SK-N-SH (cell line): ENCODE measurements around the gene ENTPD6. TPM values are rescaled to one million over a fixed set of nuclear protein-coding genes. Genes with fewer than 3 reads are reported as not detected.

Experiments used
- CTCF ChIA-PET: fragments of 300-600, 350-600 bp; formaldehyde crosslinking; extraction: SDS; loops from one replicate; lab custom pipeline; 2021; lab: Yijun Ruan, JAX
- POLR2A ChIA-PET: fragments of 350-600 bp; sonication (Branson Sonifier 250); formaldehyde crosslinking; extraction: SDS; loops from one replicate; lab custom pipeline; 2020; ENCODE audit warnings: antibody characterized with exemption, inconsistent platforms; lab: Yijun Ruan, JAX
- DNase-seq: peaks from one replicate; pipeline ENCODE4 v3.0.0; 2012
- H2AFZ ChIP-seq: fragments of 200-600 bp; sonication (generic); 2 replicates; pipeline ENCODE4 v1.8.1; 2016; ENCODE audit warnings: antibody characterized with exemption, mild to moderate bottlenecking, low read depth
- H3F3A ChIP-seq: fragments of 200-600 bp; sonication (generic); replicated peaks from 2 replicates; pipeline ENCODE3; 2016; ENCODE audit warnings: antibody characterized with exemption, mild to moderate bottlenecking; ENCODE audit not compliant: insufficient read depth
- H3K27ac ChIP-seq, 2 experiments: fragments of 200-500 bp in 1 of 2; fragments of 200-600 bp in 1 of 2; sonication (Bioruptor generic) in 1 of 2; sonication (generic), shearing (Covaris generic) in 1 of 2; 2 replicates each; pipeline versions ENCODE4 v1.5.1 to v1.6.1; 2014 to 2016; ENCODE audit warnings: low read depth in 2 of 2, inconsistent platforms in 1 of 2, low read length in 1 of 2, mild to moderate bottlenecking in 1 of 2, mixed read lengths in 1 of 2
- H3K27me3 ChIP-seq: fragments of 200-600 bp; sonication (generic), shearing (Covaris generic); 2 replicates; pipeline ENCODE4 v1.6.1; 2016; ENCODE audit warnings: mixed run types; ENCODE audit not compliant: insufficient read depth
- H3K36me3 ChIP-seq, 2 experiments: fragments of 200-500 bp in 1 of 2; fragments of 200-600 bp in 1 of 2; sonication (Bioruptor generic) in 1 of 2; sonication (generic) in 1 of 2; replicated peaks in 1 of 2; 2 replicates each; pipeline versions ENCODE3 to v1.5.1; 2014 to 2016; ENCODE audit warnings: low read length in 1 of 2, mild to moderate bottlenecking in 1 of 2; ENCODE audit not compliant: insufficient read depth in 2 of 2, control insufficient read depth in 1 of 2
- H3K4me1 ChIP-seq, 2 experiments: fragments of 200-500 bp in 1 of 2; fragments of 200-600 bp in 1 of 2; sonication (Bioruptor generic) in 1 of 2; sonication (generic), shearing (Covaris generic) in 1 of 2; 2 replicates each; pipeline versions ENCODE4 v1.5.1 to v1.6.1; 2014 to 2016; ENCODE audit warnings: low read depth in 1 of 2, low read length in 1 of 2, mixed run types in 1 of 2; ENCODE audit not compliant: insufficient read depth in 2 of 2, control insufficient read depth in 1 of 2
- H3K4me2 ChIP-seq: fragments of 200-600 bp; sonication (generic), shearing (Covaris generic); 2 replicates; pipeline ENCODE4 v1.6.1; 2017; ENCODE audit warnings: mixed run types
- H3K4me3 ChIP-seq, 2 experiments: fragments of 200-500 bp in 1 of 2; fragments of 200-600 bp in 1 of 2; sonication (Bioruptor generic) in 1 of 2; sonication (generic), shearing (Covaris generic) in 1 of 2; 2 replicates each; pipeline versions ENCODE4 v1.5.1 to v1.8.1; 2014 to 2016; ENCODE audit warnings: low read depth in 2 of 2, inconsistent platforms in 1 of 2, low read length in 1 of 2, mild to moderate bottlenecking in 1 of 2, mixed read lengths in 1 of 2, moderate library complexity in 1 of 2
- H3K79me2 ChIP-seq: fragments of 200-600 bp; sonication (generic); 2 replicates; pipeline ENCODE4 v1.8.1; 2017; ENCODE audit warnings: mild to moderate bottlenecking; ENCODE audit not compliant: insufficient read depth
- H3K9ac ChIP-seq: fragments of 200-600 bp; sonication (generic); 2 replicates; pipeline ENCODE4 v1.6.1; 2017; ENCODE audit warnings: mixed run types
- H3K9me2 ChIP-seq: fragments of 200-600 bp; sonication (generic); 2 replicates; pipeline ENCODE4 v1.6.1; 2017; ENCODE audit warnings: mixed run types
- H3K9me3 ChIP-seq: fragments of 200-600 bp; sonication (generic); 2 replicates; pipeline ENCODE4 v1.6.1; 2017; ENCODE audit warnings: mixed run types, mild to moderate bottlenecking, moderate library complexity
- H4K20me1 ChIP-seq: fragments of 200-600 bp; sonication (generic); 2 replicates; pipeline ENCODE4 v1.6.1; 2017; ENCODE audit warnings: mild to moderate bottlenecking, mixed run types; ENCODE audit not compliant: insufficient read depth
- CHD2 ChIP-seq: fragments of 150-350 bp; IDR thresholded peaks from 2 replicates; pipeline ENCODE4 v1.6.1; 2018; ENCODE audit warnings: low read length; ENCODE audit not compliant: partially characterized antibody
- ELF1 ChIP-seq: IDR thresholded peaks from 2 replicates; pipeline ENCODE4 v1.4.0; 2012
- FOXJ3 ChIP-seq: sonication (generic); formaldehyde crosslinking; IDR thresholded peaks from 2 replicates; pipeline ENCODE4 v1.5.1; 2020; ENCODE audit warnings: mild to moderate bottlenecking, missing genetic modification reagents
- FOXM1 ChIP-seq: IDR thresholded peaks from 2 replicates; pipeline ENCODE4 v1.4.0; 2012; ENCODE audit warnings: low read depth, mild to moderate bottlenecking
- GABPA ChIP-seq: IDR thresholded peaks from 2 replicates; pipeline ENCODE4 v1.4.0; 2012; ENCODE audit warnings: low read depth, mild to moderate bottlenecking
- NFIC ChIP-seq: IDR thresholded peaks from 2 replicates; pipeline ENCODE4 v1.4.0; 2012; ENCODE audit warnings: borderline replicate concordance
- POLR2AphosphoS5 ChIP-seq: IDR thresholded peaks from 2 replicates; pipeline ENCODE4 v1.6.1; 2012; ENCODE audit warnings: low read depth, low read length
- RAD21 ChIP-seq: IDR thresholded peaks from 2 replicates; pipeline ENCODE4 v1.6.1; 2012; ENCODE audit warnings: mild to moderate bottlenecking, low read length
- RFX5 ChIP-seq: IDR thresholded peaks from 2 replicates; pipeline ENCODE4 v1.6.1; 2012; ENCODE audit warnings: mild to moderate bottlenecking, improper control_type of control experiment, low read length
- SIN3A ChIP-seq: IDR thresholded peaks from 2 replicates; pipeline ENCODE4 v1.6.1; 2012; ENCODE audit warnings: low read depth, mild to moderate bottlenecking, low read length, moderate library complexity, borderline replicate concordance
- TAF1 ChIP-seq: IDR thresholded peaks from 2 replicates; pipeline ENCODE4 v1.6.1; 2012; ENCODE audit warnings: low read depth, mild to moderate bottlenecking, low read length, moderate library complexity, borderline replicate concordance
- YY1 ChIP-seq: IDR thresholded peaks from 2 replicates; pipeline ENCODE4 v1.4.0; 2012; ENCODE audit warnings: low read depth, mild to moderate bottlenecking
- WGBS: methylation state at CpG from one replicate; pipeline ENCODE4 v1.1.6; 2017; ENCODE audit warnings: low lambda C conversion rate; 5-methylcytosine and 5-hydroxymethylcytosine counted together
- polyA plus RNA-seq, 3 experiments: library from polyadenylated mRNA; depleted of rRNA; stranded (reverse); fragments of >200 nt; gene quantifications; 2 replicates each; pipeline ENCODE4 v1.2.3, GENCODE V29; 2012
- TF ChIP-seq, protein P1 (sequence below): fragments of 200-600 bp; sonication (generic); IDR thresholded peaks from 2 replicates; pipeline ENCODE4 v1.6.1; 2017; ENCODE audit warnings: antibody characterized with exemption, mild to moderate bottlenecking, moderate library complexity
- TF ChIP-seq, protein P2 (sequence below): IDR thresholded peaks from 2 replicates; pipeline ENCODE4 v1.4.0; 2012; ENCODE audit warnings: low read depth, borderline replicate concordance
- TF ChIP-seq, protein P3 (sequence below): IDR thresholded peaks from 2 replicates; pipeline ENCODE4 v1.4.0; 2012; ENCODE audit warnings: low read depth

The ENTPD6 gene
- polyA plus RNA-seq, 1 of the 3 experiments (the other 2 are of a cell fraction) = 76.1 TPM

GRCh38 chr20:25146976-25147375 lies 48.5 kb upstream of the ENTPD6 start:
- Histone ChIP-seq H3K9me3 (no peaks in the 10 kb centered on the region), H4K20me1 (no peaks in the 10 kb centered on the region), H3K79me2 (no peaks in the 10 kb centered on the region), H3F3A (no peaks in the 10 kb centered on the region), H3K4me2 (no peak overlapping the region), H3K9ac (no peak overlapping the region), H3K27me3 (peaks cover 11% of the 10 kb centered on the region), H2AFZ (no peak overlapping the region), H3K36me3 (no peaks in the 10 kb centered on the region), H3K4me3 (no peak overlapping the region), H3K4me1 (peaks cover 0 to 3% of the 10 kb centered on the region in 2 experiments; a peak in 1 of 4 replicates), H3K27ac (no peak overlapping the region), H3K9me2 (no peaks in the 10 kb centered on the region)
- CTCF ChIA-PET = interaction anchor here (0.8 kb wide), 1 partner anchor 32 kb away, joined by 3 read pairs; no protein-coding TSS in a partner anchor
- no peak for DNase-seq
- WGBS = 57% methylated on average over 4 of the region's 8 CpGs
- POLR2A ChIA-PET = no interaction called here
- TF ChIP-seq TAF1 (no peak), GABPA (no peak), POLR2AphosphoS5 (no peak), FOXM1 (no peak), NFIC (no peak), YY1 (no peak), ELF1 (no peak), CHD2 (no peak), FOXJ3 (CRISPR knock-in tag) (no peak), SIN3A (no peak), RFX5 (no peak), RAD21 (no peak)
- TF ChIP-seq, protein P1, sequence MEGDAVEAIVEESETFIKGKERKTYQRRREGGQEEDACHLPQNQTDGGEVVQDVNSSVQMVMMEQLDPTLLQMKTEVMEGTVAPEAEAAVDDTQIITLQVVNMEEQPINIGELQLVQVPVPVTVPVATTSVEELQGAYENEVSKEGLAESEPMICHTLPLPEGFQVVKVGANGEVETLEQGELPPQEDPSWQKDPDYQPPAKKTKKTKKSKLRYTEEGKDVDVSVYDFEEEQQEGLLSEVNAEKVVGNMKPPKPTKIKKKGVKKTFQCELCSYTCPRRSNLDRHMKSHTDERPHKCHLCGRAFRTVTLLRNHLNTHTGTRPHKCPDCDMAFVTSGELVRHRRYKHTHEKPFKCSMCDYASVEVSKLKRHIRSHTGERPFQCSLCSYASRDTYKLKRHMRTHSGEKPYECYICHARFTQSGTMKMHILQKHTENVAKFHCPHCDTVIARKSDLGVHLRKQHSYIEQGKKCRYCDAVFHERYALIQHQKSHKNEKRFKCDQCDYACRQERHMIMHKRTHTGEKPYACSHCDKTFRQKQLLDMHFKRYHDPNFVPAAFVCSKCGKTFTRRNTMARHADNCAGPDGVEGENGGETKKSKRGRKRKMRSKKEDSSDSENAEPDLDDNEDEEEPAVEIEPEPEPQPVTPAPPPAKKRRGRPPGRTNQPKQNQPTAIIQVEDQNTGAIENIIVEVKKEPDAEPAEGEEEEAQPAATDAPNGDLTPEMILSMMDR = no peak
- TF ChIP-seq, protein P2, sequence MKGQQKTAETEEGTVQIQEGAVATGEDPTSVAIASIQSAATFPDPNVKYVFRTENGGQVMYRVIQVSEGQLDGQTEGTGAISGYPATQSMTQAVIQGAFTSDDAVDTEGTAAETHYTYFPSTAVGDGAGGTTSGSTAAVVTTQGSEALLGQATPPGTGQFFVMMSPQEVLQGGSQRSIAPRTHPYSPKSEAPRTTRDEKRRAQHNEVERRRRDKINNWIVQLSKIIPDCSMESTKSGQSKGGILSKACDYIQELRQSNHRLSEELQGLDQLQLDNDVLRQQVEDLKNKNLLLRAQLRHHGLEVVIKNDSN = no peak
- TF ChIP-seq, protein P3, sequence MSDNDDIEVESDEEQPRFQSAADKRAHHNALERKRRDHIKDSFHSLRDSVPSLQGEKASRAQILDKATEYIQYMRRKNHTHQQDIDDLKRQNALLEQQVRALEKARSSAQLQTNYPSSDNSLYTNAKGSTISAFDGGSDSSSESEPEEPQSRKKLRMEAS = no peak

DNA sequence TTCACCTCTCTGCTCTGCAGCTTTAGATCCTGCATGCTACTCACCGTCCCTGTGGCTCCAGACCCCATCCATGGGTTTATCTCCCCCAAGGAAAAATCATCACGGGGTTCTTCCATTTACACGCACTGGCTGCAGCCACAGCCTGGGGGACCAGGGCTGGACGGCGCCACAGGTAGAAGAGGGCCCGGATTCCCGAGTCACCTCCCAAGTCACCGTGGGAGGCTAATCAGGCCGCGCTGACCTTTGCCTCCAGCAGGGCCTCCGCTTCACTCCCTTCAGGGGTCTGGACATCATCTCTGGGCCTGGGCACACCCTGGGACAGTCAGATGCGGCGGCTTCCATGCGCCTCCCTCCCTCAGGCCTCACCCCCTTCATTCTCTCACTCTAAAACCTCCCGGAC lies 47.8 kb upstream of the ENTPD6 start:
- H4K20me1 ChIP-seq = no peaks in the 10 kb centered on the region
- no peak overlapping the region for H2AFZ ChIP-seq
- H3K27ac ChIP-seq = no peak overlapping the region
- H3K79me2 ChIP-seq = no peaks in the 10 kb centered on the region
- no peak overlapping the region for H3K4me3 ChIP-seq
- no peaks in the 10 kb centered on the region for H3K9me2 ChIP-seq
- WGBS = 98% methylated on average over 11 of the region's 15 CpGs
- H3K9ac ChIP-seq = no peak overlapping the region
- no peaks in the 10 kb centered on the region for H3K36me3 ChIP-seq
- H3K4me1 ChIP-seq = peaks cover 0 to 3% of the 10 kb centered on the region in 2 experiments; a peak in 1 of 4 replicates
- ChIA-PET CTCF (interaction anchor here (1.0 kb wide), 1 partner anchor 26 kb away, joined by 3 read pairs; no protein-coding TSS in a partner anchor), POLR2A (no interaction called here)
- no peaks in the 10 kb centered on the region for H3F3A ChIP-seq
- H3K9me3 ChIP-seq = no peaks in the 10 kb centered on the region
- no peak overlapping the region for H3K4me2 ChIP-seq
- no peak for TF ChIP-seq YY1
- H3K27me3 ChIP-seq = peaks cover 11% of the 10 kb centered on the region
- no peak for DNase-seq
